WI38 (cell line): ENCODE results near the gene C4BPB.

ENCODE experiments used
- H3K4me3 ChIP-seq: 2 replicates; pipeline ENCODE4 v1.5.1; 2011; ENCODE audit warnings: low read depth, mild to moderate bottlenecking, control low read depth, low read length
- CTCF ChIP-seq: IDR thresholded peaks from 2 replicates; pipeline ENCODE4 v1.5.1; 2012; ENCODE audit warnings: low read depth, mild to moderate bottlenecking, control low read depth, low read length

Gene C4BPB

GRCh38 chr1:207062058-207062457, 26.6 kb upstream of the C4BPB start:
- no peak for TF ChIP-seq CTCF
- no peak overlapping the region for H3K4me3 ChIP-seq

GRCh38 chr1:207063014-207063413, 25.6 kb upstream of the C4BPB start:
- H3K4me3 ChIP-seq, result no peak overlapping the region
- TF ChIP-seq CTCF, result no peak

GRCh38 chr1:207064561-207064960, 24.1 kb upstream of the C4BPB start:
- no peak for TF ChIP-seq CTCF
- no peak overlapping the region for H3K4me3 ChIP-seq

- H3K4me3 ChIP-seq, result no peak overlapping the region
- TF ChIP-seq CTCF, result no peak
Observed at GRCh38 chr1:207067185-207067584, 21.5 kb upstream of the C4BPB start.

GRCh38 chr1:207067665-207068064, 21.0 kb upstream of the C4BPB start:
- no peak overlapping the region for H3K4me3 ChIP-seq
- TF ChIP-seq CTCF, result no peak

- H3K4me3 ChIP-seq, result no peak overlapping the region
- no peak for TF ChIP-seq CTCF
Observed at GRCh38 chr1:207069061-207069460, 19.6 kb upstream of the C4BPB start.

- H3K4me3 ChIP-seq, result no peak overlapping the region
- TF ChIP-seq CTCF, result no peak
Observed at GRCh38 chr1:207069858-207070506, 18.7 kb upstream of the C4BPB start.
